ENCODE measurements around the gene LCN10.
"Not testable (repeated sequence)": the region's sequence is repeated elsewhere in the genome, so short reads cannot be mapped to it uniquely, and the experiment has no call there.

The LCN10 gene

GRCh38 chr9:136785565-136786355 lies 43.0 kb upstream of the LCN10 start:
- not testable (repeated sequence) for H3K27ac ChIP-seq (ENCODE audit: low read depth, low read length); H3K4me3 ChIP-seq (ENCODE audit: low read depth in 1 of 5, low read length in 5 of 5); H3K36me3 ChIP-seq (ENCODE audit: control insufficient read depth in 5 of 5, insufficient read depth in 5 of 5, low read length in 5 of 5); H3K4me1 ChIP-seq (ENCODE audit: control insufficient read depth in 5 of 5, insufficient read depth in 5 of 5, low read length in 5 of 5); H3K9me3 ChIP-seq (ENCODE audit: control insufficient read depth in 5 of 5, low read length in 5 of 5); H3K9ac ChIP-seq (ENCODE audit: low read length in 5 of 5); H3K27me3 ChIP-seq (ENCODE audit: control insufficient read depth in 5 of 5, insufficient read depth in 4 of 5, low read length in 5 of 5)

- Histone ChIP-seq H3K4me1 (ENCODE audit: control insufficient read depth in 5 of 5, insufficient read depth in 5 of 5, low read length in 5 of 5) (peaks cover 0 to 3% (median 0%) of the 10 kb centered on the region in 5 donors), H3K27me3 (ENCODE audit: control insufficient read depth in 5 of 5, insufficient read depth in 4 of 5, low read length in 5 of 5) (no peaks in the 10 kb centered on the region), H3K9ac (ENCODE audit: low read length in 5 of 5) (no peak overlapping the region), H3K36me3 (ENCODE audit: control insufficient read depth in 5 of 5, insufficient read depth in 5 of 5, low read length in 5 of 5) (no peaks in the 10 kb centered on the region), H3K4me3 (ENCODE audit: low read depth in 1 of 5, low read length in 5 of 5) (no peak overlapping the region), H3K27ac (ENCODE audit: low read depth, low read length) (no peak overlapping the region), H3K9me3 (ENCODE audit: control insufficient read depth in 5 of 5, low read length in 5 of 5) (no peaks in the 10 kb centered on the region)
Measured at GRCh38 chr9:136784997-136785361, 42.2 kb upstream of the LCN10 start.

- H3K36me3 ChIP-seq (ENCODE audit: control insufficient read depth in 5 of 5, insufficient read depth in 5 of 5, low read length in 5 of 5): no peaks in the 10 kb centered on the region
- no peaks in the 10 kb centered on the region for H3K9me3 ChIP-seq (ENCODE audit: control insufficient read depth in 5 of 5, low read length in 5 of 5)
- H3K27me3 ChIP-seq (ENCODE audit: control insufficient read depth in 5 of 5, insufficient read depth in 4 of 5, low read length in 5 of 5): no peaks in the 10 kb centered on the region
- no peak overlapping the region for H3K27ac ChIP-seq (ENCODE audit: low read depth, low read length)
- H3K4me1 ChIP-seq (ENCODE audit: control insufficient read depth in 5 of 5, insufficient read depth in 5 of 5, low read length in 5 of 5): peaks cover 0 to 3% (median 0%) of the 10 kb centered on the region in 5 donors
- no peak overlapping the region for H3K4me3 ChIP-seq (ENCODE audit: low read depth in 1 of 5, low read length in 5 of 5)
- H3K9ac ChIP-seq (ENCODE audit: low read length in 5 of 5): no peak overlapping the region
Measured at GRCh38 chr9:136784249-136784996, 41.7 kb upstream of the LCN10 start.

- Histone ChIP-seq H3K27ac (ENCODE audit: low read depth, low read length) (no peak overlapping the region), H3K9ac (ENCODE audit: low read length in 5 of 5) (no peak overlapping the region), H3K4me1 (ENCODE audit: control insufficient read depth in 5 of 5, insufficient read depth in 5 of 5, low read length in 5 of 5) (no peaks in the 10 kb centered on the region), H3K27me3 (ENCODE audit: control insufficient read depth in 5 of 5, insufficient read depth in 4 of 5, low read length in 5 of 5) (peaks cover 0 to 7% (median 0%) of the 10 kb centered on the region in 5 donors), H3K4me3 (ENCODE audit: low read depth in 1 of 5, low read length in 5 of 5) (no peak overlapping the region), H3K36me3 (ENCODE audit: control insufficient read depth in 5 of 5, insufficient read depth in 5 of 5, low read length in 5 of 5) (no peaks in the 10 kb centered on the region), H3K9me3 (ENCODE audit: control insufficient read depth in 5 of 5, low read length in 5 of 5) (no peaks in the 10 kb centered on the region)
Measured at GRCh38 chr9:136782452-136782851, 39.7 kb upstream of the LCN10 start.

GRCh38 chr9:136779808-136780207 lies 37.1 kb upstream of the LCN10 start:
- peaks cover 0 to 13% (median 3%) of the 10 kb centered on the region in 5 donors for H3K27me3 ChIP-seq (ENCODE audit: control insufficient read depth in 5 of 5, insufficient read depth in 4 of 5, low read length in 5 of 5)
- H3K9me3 ChIP-seq (ENCODE audit: control insufficient read depth in 5 of 5, low read length in 5 of 5): no peaks in the 10 kb centered on the region
- no peak overlapping the region for H3K9ac ChIP-seq (ENCODE audit: low read length in 5 of 5)
- H3K4me1 ChIP-seq (ENCODE audit: control insufficient read depth in 5 of 5, insufficient read depth in 5 of 5, low read length in 5 of 5): no peaks in the 10 kb centered on the region
- no peak overlapping the region for H3K4me3 ChIP-seq (ENCODE audit: low read depth in 1 of 5, low read length in 5 of 5)
- H3K27ac ChIP-seq (ENCODE audit: low read depth, low read length): no peak overlapping the region
- no peaks in the 10 kb centered on the region for H3K36me3 ChIP-seq (ENCODE audit: control insufficient read depth in 5 of 5, insufficient read depth in 5 of 5, low read length in 5 of 5)

GRCh38 chr9:136777359-136777758 lies 34.6 kb upstream of the LCN10 start:
- Histone ChIP-seq H3K9ac (ENCODE audit: low read length in 5 of 5) (no peak overlapping the region), H3K27me3 (ENCODE audit: control insufficient read depth in 5 of 5, insufficient read depth in 4 of 5, low read length in 5 of 5) (peaks cover 0 to 13% (median 4%) of the 10 kb centered on the region in 5 donors), H3K9me3 (ENCODE audit: control insufficient read depth in 5 of 5, low read length in 5 of 5) (peaks cover 0 to 14% (median 9%) of the 10 kb centered on the region in 5 donors), H3K36me3 (ENCODE audit: control insufficient read depth in 5 of 5, insufficient read depth in 5 of 5, low read length in 5 of 5) (no peaks in the 10 kb centered on the region), H3K4me3 (ENCODE audit: low read depth in 1 of 5, low read length in 5 of 5) (no peak overlapping the region), H3K27ac (ENCODE audit: low read depth, low read length) (no peak overlapping the region), H3K4me1 (ENCODE audit: control insufficient read depth in 5 of 5, insufficient read depth in 5 of 5, low read length in 5 of 5) (no peaks in the 10 kb centered on the region)

GRCh38 chr9:136776947-136777346 lies 34.2 kb upstream of the LCN10 start:
- peaks cover 0 to 14% (median 9%) of the 10 kb centered on the region in 5 donors for H3K9me3 ChIP-seq (ENCODE audit: control insufficient read depth in 5 of 5, low read length in 5 of 5)
- no peaks in the 10 kb centered on the region for H3K36me3 ChIP-seq (ENCODE audit: control insufficient read depth in 5 of 5, insufficient read depth in 5 of 5, low read length in 5 of 5)
- no peaks in the 10 kb centered on the region for H3K4me1 ChIP-seq (ENCODE audit: control insufficient read depth in 5 of 5, insufficient read depth in 5 of 5, low read length in 5 of 5)
- H3K4me3 ChIP-seq (ENCODE audit: low read depth in 1 of 5, low read length in 5 of 5): no peak overlapping the region
- H3K27ac ChIP-seq (ENCODE audit: low read depth, low read length): no peak overlapping the region
- no peak overlapping the region for H3K9ac ChIP-seq (ENCODE audit: low read length in 5 of 5)
- H3K27me3 ChIP-seq (ENCODE audit: control insufficient read depth in 5 of 5, insufficient read depth in 4 of 5, low read length in 5 of 5): peaks cover 0 to 13% (median 4%) of the 10 kb centered on the region in 5 donors

GRCh38 chr9:136775191-136775590 lies 32.5 kb upstream of the LCN10 start:
- Histone ChIP-seq H3K4me3 (ENCODE audit: low read depth in 1 of 5, low read length in 5 of 5) (no peak overlapping the region), H3K27ac (ENCODE audit: low read depth, low read length) (no peak overlapping the region), H3K36me3 (ENCODE audit: control insufficient read depth in 5 of 5, insufficient read depth in 5 of 5, low read length in 5 of 5) (no peaks in the 10 kb centered on the region), H3K4me1 (ENCODE audit: control insufficient read depth in 5 of 5, insufficient read depth in 5 of 5, low read length in 5 of 5) (no peaks in the 10 kb centered on the region), H3K9me3 (ENCODE audit: control insufficient read depth in 5 of 5, low read length in 5 of 5) (peaks cover 0 to 14% (median 9%) of the 10 kb centered on the region in 5 donors), H3K9ac (ENCODE audit: low read length in 5 of 5) (no peak overlapping the region), H3K27me3 (ENCODE audit: control insufficient read depth in 5 of 5, insufficient read depth in 4 of 5, low read length in 5 of 5) (peaks cover 0 to 13% (median 4%) of the 10 kb centered on the region in 5 donors)

- Histone ChIP-seq H3K9ac (ENCODE audit: low read length in 5 of 5) (no peak overlapping the region), H3K27me3 (ENCODE audit: control insufficient read depth in 5 of 5, insufficient read depth in 4 of 5, low read length in 5 of 5) (peaks cover 0 to 13% (median 4%) of the 10 kb centered on the region in 5 donors), H3K9me3 (ENCODE audit: control insufficient read depth in 5 of 5, low read length in 5 of 5) (peaks cover 0 to 14% (median 9%) of the 10 kb centered on the region in 5 donors), H3K4me3 (ENCODE audit: low read depth in 1 of 5, low read length in 5 of 5) (no peak overlapping the region), H3K27ac (ENCODE audit: low read depth, low read length) (no peak overlapping the region), H3K36me3 (ENCODE audit: control insufficient read depth in 5 of 5, insufficient read depth in 5 of 5, low read length in 5 of 5) (no peaks in the 10 kb centered on the region), H3K4me1 (ENCODE audit: control insufficient read depth in 5 of 5, insufficient read depth in 5 of 5, low read length in 5 of 5) (no peaks in the 10 kb centered on the region)
Measured at GRCh38 chr9:136774416-136775045, 31.8 kb upstream of the LCN10 start.

All from subcutaneous abdominal adipose tissue (tissue), 5 donors.